T-helper 17 cell (primary cell): ENCODE results near the gene ZNF469. TPM values are rescaled to one million over a fixed set of nuclear protein-coding genes. Genes with fewer than 3 reads are reported as not detected.
"Not testable (repeated sequence)": the region's sequence is repeated elsewhere in the genome, so short reads cannot be mapped to it uniquely, and the experiment has no call there.

Experiments used
- ATAC-seq: fragments of 150-1000 bp; cut with Tn5 transposase; 2 replicates; pipeline ENCODE4 v1.10.0; 2021; ENCODE audit warnings: mild to moderate bottlenecking, moderate library complexity
- DNase-seq, 3 donors: peaks; one replicate each; pipeline versions ENCODE4 v3.0.0 to v3.0.0-alpha.2; 2020 to 2021
- H3K9me3 ChIP-seq: one replicate; pipeline ENCODE4 v1.7.0; 2013; ENCODE audit warnings: low read length, mild to moderate bottlenecking; ENCODE audit not compliant: control insufficient read depth, poor library complexity, severe bottlenecking
- H3K27ac Mint-ChIP-seq: one replicate; pipeline ENCODE4 v1.8.0; 2022; ENCODE audit warnings: mild to moderate bottlenecking, moderate library complexity, mixed read lengths
- H3K27me3 Mint-ChIP-seq: one replicate; pipeline ENCODE4 v1.8.0; 2022; ENCODE audit warnings: mixed read lengths
- H3K36me3 Mint-ChIP-seq: one replicate; pipeline ENCODE4 v1.8.0; 2022; ENCODE audit warnings: low read depth, mixed read lengths
- H3K4me1 Mint-ChIP-seq: one replicate; pipeline ENCODE4 v1.8.0; 2022; ENCODE audit warnings: mild to moderate bottlenecking, mixed read lengths
- H3K4me3 Mint-ChIP-seq: one replicate; pipeline ENCODE4 v1.8.0; 2022; ENCODE audit warnings: mild to moderate bottlenecking, moderate library complexity, mixed read lengths
- total RNA-seq, 4 donors: library from RNA in 2 of 4; stranded (reverse) in 2 of 4; gene quantifications; one replicate each; pipeline ENCODE4 v1.2.3 and lab custom pipeline; 2022 to 2026

ZNF469 gene
- total RNA-seq, 2 donors from 2014 or later: 0.32 to 0.55 TPM

- ATAC-seq: no peak
- no peaks in the 10 kb centered on the region for H3K9me3 ChIP-seq
- H3K4me3 Mint-ChIP-seq: no peak overlapping the region
- no peaks in the 10 kb centered on the region for H3K36me3 Mint-ChIP-seq
- no peak overlapping the region for H3K27ac Mint-ChIP-seq
- DNase-seq: no peak
- peaks cover 1% of the 10 kb centered on the region for H3K4me1 Mint-ChIP-seq
- peaks cover 24% of the 10 kb centered on the region for H3K27me3 Mint-ChIP-seq
Measured at GRCh38 chr16:88402551-88403240, 19.9 kb downstream of the ZNF469 start.

GRCh38 chr16:88403794-88404581, 21.2 kb downstream of the ZNF469 start:
- Mint-ChIP-seq H3K4me3 (no peak overlapping the region), H3K27ac (no peak overlapping the region), H3K27me3 (peaks cover 24% of the 10 kb centered on the region), H3K36me3 (no peaks in the 10 kb centered on the region), H3K4me1 (peaks cover 4% of the 10 kb centered on the region)
- ATAC-seq (no peak), DNase-seq (no peak)
- no peaks in the 10 kb centered on the region for H3K9me3 ChIP-seq

- peaks cover 24% of the 10 kb centered on the region for H3K27me3 Mint-ChIP-seq
- H3K27ac Mint-ChIP-seq: no peak overlapping the region
- H3K4me1 Mint-ChIP-seq: peaks cover 4% of the 10 kb centered on the region
- H3K4me3 Mint-ChIP-seq: no peak overlapping the region
- no peaks in the 10 kb centered on the region for H3K36me3 Mint-ChIP-seq
- no peaks in the 10 kb centered on the region for H3K9me3 ChIP-seq
- ATAC-seq: no peak
- no peak for DNase-seq
Measured at GRCh38 chr16:88404769-88405168, 22.0 kb downstream of the ZNF469 start.

GRCh38 chr16:88405216-88406060, 22.7 kb downstream of the ZNF469 start:
- Mint-ChIP-seq H3K4me3 (no peak overlapping the region), H3K36me3 (no peaks in the 10 kb centered on the region), H3K27me3 (peaks cover 24% of the 10 kb centered on the region), H3K4me1 (peaks cover 4% of the 10 kb centered on the region), H3K27ac (no peak overlapping the region)
- ATAC-seq (no peak), DNase-seq (no peak)
- no peaks in the 10 kb centered on the region for H3K9me3 ChIP-seq

- no peak for ATAC-seq
- Mint-ChIP-seq H3K36me3 (no peaks in the 10 kb centered on the region), H3K4me3 (no peak overlapping the region)
Measured at GRCh38 chr16:88406096-88407041, 23.6 kb downstream of the ZNF469 start.

GRCh38 chr16:88407042-88407420, 24.3 kb downstream of the ZNF469 start:
- Mint-ChIP-seq H3K27me3 (peaks cover 24% of the 10 kb centered on the region), H3K4me1 (peaks cover 4% of the 10 kb centered on the region), H3K4me3 (no peak overlapping the region), H3K27ac (no peak overlapping the region), H3K36me3 (no peaks in the 10 kb centered on the region)
- no peaks in the 10 kb centered on the region for H3K9me3 ChIP-seq
- ATAC-seq (no peak), DNase-seq (no peak)

More at GRCh38 chr16:88406096-88407041, 23.6 kb downstream of the ZNF469 start:
- Mint-ChIP-seq H3K4me1 (peaks cover 4% of the 10 kb centered on the region), H3K27me3 (peaks cover 24% of the 10 kb centered on the region), H3K27ac (no peak overlapping the region)
- H3K9me3 ChIP-seq: no peaks in the 10 kb centered on the region
- no peak for DNase-seq

- DNase-seq (no peak), ATAC-seq (no peak)
- H3K4me1 Mint-ChIP-seq: peaks cover 7% of the 10 kb centered on the region
Measured at GRCh38 chr16:88407807-88408206, 25.0 kb downstream of the ZNF469 start.

GRCh38 chr16:88408561-88409142, 25.9 kb downstream of the ZNF469 start:
- no peak for ATAC-seq
- no peaks in the 10 kb centered on the region for H3K9me3 ChIP-seq
- H3K36me3 Mint-ChIP-seq: no peaks in the 10 kb centered on the region
- no peak for DNase-seq
- no peak overlapping the region for H3K27ac Mint-ChIP-seq
- peaks cover 24% of the 10 kb centered on the region for H3K27me3 Mint-ChIP-seq
- H3K4me3 Mint-ChIP-seq: no peak overlapping the region
- peaks cover 7% of the 10 kb centered on the region for H3K4me1 Mint-ChIP-seq

More at GRCh38 chr16:88407807-88408206, 25.0 kb downstream of the ZNF469 start:
- no peak overlapping the region for H3K27ac Mint-ChIP-seq
- H3K27me3 Mint-ChIP-seq: peaks cover 24% of the 10 kb centered on the region
- no peaks in the 10 kb centered on the region for H3K9me3 ChIP-seq
- no peak overlapping the region for H3K4me3 Mint-ChIP-seq
- H3K36me3 Mint-ChIP-seq: no peaks in the 10 kb centered on the region

GRCh38 chr16:88409296-88410065, 26.7 kb downstream of the ZNF469 start:
- DNase-seq (no peak), ATAC-seq (no peak)
- H3K27me3 Mint-ChIP-seq: peaks cover 18% of the 10 kb centered on the region
- no peaks in the 10 kb centered on the region for H3K9me3 ChIP-seq
- no peaks in the 10 kb centered on the region for H3K36me3 Mint-ChIP-seq
- H3K4me3 Mint-ChIP-seq: no peak overlapping the region
- H3K27ac Mint-ChIP-seq: no peak overlapping the region
- H3K4me1 Mint-ChIP-seq: peaks cover 7% of the 10 kb centered on the region

GRCh38 chr16:88410297-88410968, 27.7 kb downstream of the ZNF469 start:
- ATAC-seq, DNase-seq, H3K4me3 Mint-ChIP-seq, H3K27me3 Mint-ChIP-seq, H3K36me3 Mint-ChIP-seq, H3K27ac Mint-ChIP-seq, H3K9me3 ChIP-seq, H3K4me1 Mint-ChIP-seq: not testable (repeated sequence)

- Mint-ChIP-seq H3K36me3 (no peaks in the 10 kb centered on the region), H3K4me3 (no peak overlapping the region), H3K27me3 (peaks cover under 1% of the 10 kb centered on the region), H3K4me1 (peaks cover 7% of the 10 kb centered on the region), H3K27ac (no peak overlapping the region)
- H3K9me3 ChIP-seq: no peaks in the 10 kb centered on the region
- no peak for DNase-seq
- ATAC-seq: no peak
Measured at GRCh38 chr16:88411951-88412576, 29.3 kb downstream of the ZNF469 start.
